ENCODE results near the gene DESI1.

- no peak for TF ChIP-seq USF1 (IDR thresholded peaks at IDR 0.05; ENCODE audit: borderline replicate concordance, low read depth)
- no peak for TF ChIP-seq POLR2AphosphoS5 (IDR thresholded peaks at IDR 0.05; ENCODE audit: low read depth, low read length)
- no peak for TF ChIP-seq CTCF (IDR thresholded peaks at IDR 0.05)
- TF ChIP-seq USF2 (IDR thresholded peaks at IDR 0.05; ENCODE audit: borderline replicate concordance, low read depth, low read length) = no peak
- TF ChIP-seq FOXM1 (IDR thresholded peaks at IDR 0.05; ENCODE audit: low read depth) = no peak
Measured at GRCh38 chr22:41660416-41660815, 39.6 kb upstream of the DESI1 start.
